GM18951 (cell line): ENCODE results near the gene CD151.

Source experiments
- POLR2A ChIP-seq: IDR thresholded peaks from 4 replicates; pipeline ENCODE4 v1.6.1; 2011; ENCODE audit warnings: mild to moderate bottlenecking; ENCODE audit not compliant: insufficient read length, insufficient read depth; ENCODE audit errors: extremely low read depth
- in situ Hi-C: fragments of 300-500 bp; cut with MboI; formaldehyde crosslinking; loops from one replicate; pipeline ENCODE4 v1.12.0; 2022; ENCODE audit warnings: low sequenced_read_pairs, mixed read lengths, inconsistent platforms; ENCODE audit not compliant: unreplicated experiment

CD151 gene

DNA sequence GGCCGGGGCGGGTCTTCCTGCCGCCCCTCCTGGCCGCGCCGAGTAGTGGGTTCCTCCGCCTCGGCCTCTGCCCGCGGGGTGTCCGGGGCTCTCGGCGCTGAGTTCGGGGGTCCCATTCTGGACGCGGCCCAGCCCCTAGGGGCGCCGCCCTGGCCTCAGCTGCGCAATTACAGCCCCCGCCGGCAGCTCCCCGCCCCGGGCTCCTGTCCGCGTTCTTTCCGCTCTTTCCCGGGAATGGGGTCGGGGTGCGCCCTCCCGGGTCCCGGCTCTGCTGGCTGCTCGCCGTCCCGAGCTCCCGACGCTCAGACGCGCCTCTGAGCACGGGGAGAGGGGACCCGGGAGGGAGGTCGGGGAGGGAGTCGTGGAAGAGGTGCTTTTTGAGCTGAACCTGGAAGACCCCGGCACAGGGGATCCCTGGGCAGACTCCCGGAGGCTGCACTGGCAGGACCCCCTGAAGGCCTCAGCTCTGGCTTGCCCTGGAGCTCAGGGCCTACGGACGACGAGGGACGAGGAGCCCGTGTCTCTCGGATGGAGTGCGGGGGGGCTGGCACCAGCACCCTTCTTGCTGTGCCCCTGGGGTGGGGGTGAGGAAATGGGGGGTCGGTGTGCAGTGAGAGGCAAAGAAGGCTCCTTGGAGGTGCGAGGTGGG is 10.5 kb downstream of the CD151 start:
- in situ Hi-C loops, result no loop called here
- TF ChIP-seq POLR2A, result no peak

- TF ChIP-seq POLR2A, result no peak
- in situ Hi-C loops, result no loop called here
Measured at GRCh38 chr11:843818-844692, 11.3 kb downstream of the CD151 start.

DNA sequence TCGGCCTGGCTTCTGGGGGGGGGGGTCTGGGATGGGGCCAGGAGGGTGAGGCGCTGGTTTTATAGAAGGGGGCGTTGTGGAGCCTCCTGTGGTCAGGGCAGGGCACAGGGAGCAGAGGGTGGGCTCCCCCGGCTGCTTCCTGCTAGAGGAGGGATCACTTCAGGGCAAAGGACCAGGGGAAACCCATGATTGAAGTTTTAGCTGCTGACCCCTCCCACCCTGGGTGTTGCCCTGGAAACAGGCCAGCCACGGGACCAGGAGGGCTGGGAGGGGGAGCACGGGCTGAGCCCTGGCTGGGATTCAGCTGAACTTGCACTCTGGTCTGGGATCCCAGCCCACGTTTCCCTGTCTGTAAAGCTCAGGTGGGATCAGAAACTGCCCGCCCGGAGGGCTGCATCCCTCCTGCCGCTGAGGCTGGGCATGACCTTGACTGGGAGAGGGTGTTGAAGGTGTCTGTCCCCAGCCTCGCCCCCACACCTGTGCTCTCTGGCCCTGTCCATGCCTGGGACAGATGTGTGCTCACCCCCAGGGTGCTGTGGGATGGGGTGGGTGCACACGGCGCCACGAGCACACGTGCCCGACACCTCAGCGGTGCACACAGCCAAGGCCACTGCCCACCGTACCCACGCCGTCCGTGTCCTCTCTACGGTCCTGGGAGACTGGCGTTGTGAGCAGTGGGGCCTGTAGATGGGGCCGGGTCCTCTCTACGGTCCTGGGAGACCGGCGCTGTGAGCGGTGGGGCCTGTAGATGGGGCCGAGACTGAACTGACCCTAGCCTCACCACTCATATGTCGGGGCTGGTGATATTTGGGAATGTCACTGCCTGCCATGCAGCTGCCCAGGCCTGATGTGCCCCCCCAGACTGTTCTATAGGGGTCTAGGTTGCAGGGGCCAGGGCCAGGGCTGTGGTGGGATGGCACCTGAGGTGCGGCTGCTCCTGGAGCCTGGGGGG is 12.2 kb downstream of the CD151 start:
- in situ Hi-C loops, result no loop called here

DNA sequence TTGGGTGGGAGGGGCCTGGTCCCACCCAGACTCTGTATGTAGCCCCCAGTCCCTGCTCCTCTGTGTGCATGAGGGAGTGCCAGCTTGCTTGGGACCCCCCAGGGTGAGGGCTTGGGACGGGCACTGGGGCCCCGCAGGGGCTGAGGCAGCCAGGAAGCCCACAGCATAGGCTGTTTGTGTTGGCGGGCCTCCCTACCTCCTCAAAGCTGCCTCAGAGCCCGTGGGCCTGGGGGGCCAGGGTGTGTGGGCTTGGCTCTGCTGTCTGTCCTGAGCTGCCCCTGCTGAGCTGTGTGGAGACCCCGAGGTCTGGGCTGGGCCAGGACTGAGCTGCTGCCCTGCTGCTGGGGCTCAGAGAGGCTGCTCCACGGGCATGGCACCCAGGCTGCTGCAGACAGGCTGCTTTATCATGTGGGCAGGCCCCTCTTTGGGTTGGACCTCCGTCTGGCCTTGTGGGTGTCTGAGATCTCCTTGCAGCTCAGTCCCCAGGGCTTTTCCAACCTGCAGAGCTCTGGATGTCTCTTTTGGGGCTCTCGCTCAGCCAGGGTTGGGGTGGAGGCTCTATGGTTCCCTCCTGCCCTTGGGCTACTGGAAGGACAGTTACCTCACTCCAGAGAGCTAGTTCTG is 13.2 kb downstream of the CD151 start:
- in situ Hi-C loops, result no loop called here
- TF ChIP-seq POLR2A, result no peak

More for the DNA sequence above, 12.2 kb downstream of the CD151 start:
- no peak for TF ChIP-seq POLR2A

GRCh38 chr11:846496-847098 is 13.8 kb downstream of the CD151 start:
- no peak for TF ChIP-seq POLR2A
- in situ Hi-C loops, result no loop called here

GRCh38 chr11:847876-848275 is 15.1 kb downstream of the CD151 start:
- in situ Hi-C loops, result no loop called here
- no peak for TF ChIP-seq POLR2A

DNA sequence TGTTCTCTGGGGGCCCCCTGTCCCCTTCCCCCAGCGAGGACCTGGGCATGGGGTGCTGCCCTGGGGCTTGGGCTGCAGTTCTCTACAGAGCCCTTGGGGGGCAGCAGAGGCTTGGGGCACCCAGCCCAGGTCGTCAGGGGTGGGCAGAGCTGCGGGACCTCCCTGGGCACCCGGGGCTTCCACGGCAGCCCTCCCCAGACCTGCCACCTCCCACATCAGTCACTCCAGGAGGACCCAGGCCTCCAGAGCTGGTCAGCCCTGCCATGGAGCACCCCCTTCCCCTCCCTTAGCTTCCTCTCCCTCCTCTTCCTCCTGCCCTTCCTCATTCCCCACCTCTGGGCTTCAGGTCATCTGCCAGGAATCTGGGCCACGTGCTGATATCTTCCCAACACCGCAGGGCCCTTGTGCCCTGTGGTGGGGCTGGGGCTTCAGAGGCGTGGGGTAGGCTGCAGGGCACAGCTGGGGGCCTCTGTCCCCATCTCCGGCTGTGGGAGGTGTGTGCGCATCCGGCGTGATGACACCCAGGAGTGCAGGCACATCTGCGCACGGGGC is 15.7 kb downstream of the CD151 start:
- TF ChIP-seq POLR2A, result no peak
- in situ Hi-C loops, result no loop called here

DNA sequence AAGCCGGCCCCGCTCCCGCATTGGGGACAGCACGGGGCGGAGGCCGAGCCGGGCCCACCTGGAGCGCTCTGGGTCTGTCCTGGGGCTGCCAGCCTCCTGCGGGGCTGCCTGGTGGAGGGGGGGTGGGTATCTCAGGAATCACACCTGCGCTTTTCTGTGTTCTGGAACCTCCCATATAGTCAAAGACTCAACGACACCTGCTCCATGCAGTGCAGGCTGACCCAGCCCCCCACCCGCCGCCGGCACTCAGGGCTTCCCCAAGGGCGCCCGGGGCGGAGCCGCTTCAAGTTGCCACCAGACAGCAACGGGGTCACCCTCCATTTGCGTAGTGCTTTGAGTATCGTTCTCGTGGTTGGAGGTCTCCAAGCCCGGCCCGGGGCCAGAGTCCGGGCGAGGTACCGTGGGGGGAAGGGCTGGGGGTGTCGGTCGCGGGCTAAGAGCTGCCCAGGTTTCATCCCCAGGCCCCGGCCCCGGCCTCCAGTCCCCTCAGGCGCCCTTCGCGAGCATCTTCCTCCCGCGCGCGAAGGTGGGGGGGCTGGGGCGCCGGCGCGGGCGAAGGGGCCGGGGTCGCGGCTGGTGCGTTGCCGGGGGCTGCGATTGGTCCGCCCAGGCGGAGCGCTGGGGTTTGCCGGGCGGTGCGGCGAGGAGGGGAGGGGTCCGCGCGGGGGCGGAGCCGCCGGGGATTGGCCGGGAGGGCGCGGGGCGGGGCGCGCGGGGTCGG is 16.5 kb downstream of the CD151 start:
- no peak for TF ChIP-seq POLR2A
- in situ Hi-C loops, result no loop called here

GRCh38 chr11:849951-850774 is 17.4 kb downstream of the CD151 start:
- TF ChIP-seq POLR2A, result no peak
- in situ Hi-C loops, result no loop called here

GRCh38 chr11:850775-851763 is 18.3 kb downstream of the CD151 start:
- TF ChIP-seq POLR2A, result no peak
- in situ Hi-C loops, result no loop called here

DNA sequence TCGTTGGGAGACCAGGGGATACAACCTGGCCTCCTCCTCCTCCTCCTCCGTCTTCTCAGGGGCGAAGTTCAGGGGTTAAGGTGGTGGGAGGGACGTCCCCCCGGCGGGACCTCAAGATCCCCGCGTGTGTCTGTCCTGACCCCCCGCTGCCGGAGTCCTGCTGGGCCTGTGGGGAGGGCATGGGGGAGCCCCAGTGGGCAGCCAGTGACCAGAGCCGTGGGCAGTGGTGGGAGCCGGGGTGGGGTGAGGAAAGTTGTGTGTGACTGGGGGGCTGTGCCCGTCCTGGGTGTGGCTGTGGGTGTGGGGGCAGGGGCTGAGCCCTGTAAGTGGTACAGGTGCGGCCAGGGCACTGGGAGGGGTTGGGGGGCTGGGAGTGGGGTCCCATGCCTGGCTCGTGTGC is 20.0 kb downstream of the CD151 start:
- in situ Hi-C loops, result no loop called here
- no peak for TF ChIP-seq POLR2A
